Measurements from ENCODE around the gene CALN1. TPM values are rescaled to one million over a fixed set of nuclear protein-coding genes. Genes with fewer than 3 reads are reported as not detected.
A peak's percentile ranks its signal among the peaks of the same experiment; 100 is the strongest.

CALN1 gene
- total RNA-seq, 4 donors from 2014 or later = under 0.01 to 0.06 TPM; not detected in 2

- no peak overlapping the region for H3K27ac ChIP-seq (replicated peaks in 1 of 4)
- H3K9me3 ChIP-seq = peaks cover 0 to 4% (median 2%) of the 10 kb centered on the region in 4 donors
- intact Hi-C loops (cut with DNase I) = no loop called here
- TF ChIP-seq POLR2A (IDR thresholded peaks at IDR 0.05; ENCODE audit: low read depth) (no peak), EP300 (IDR thresholded peaks at IDR 0.05) (no peak), CTCF (IDR thresholded peaks at IDR 0.05) (no peak), POLR2AphosphoS5 (IDR thresholded peaks at IDR 0.05) (no peak)
- DNase-seq (ENCODE audit: extremely low spot score) = no peak
- WGBS = 90% methylated on average over 4 of the region's 4 CpGs
- no peak overlapping the region for H3K4me3 ChIP-seq
- H3K36me3 ChIP-seq = no peaks in the 10 kb centered on the region
- H3K4me1 ChIP-seq = peaks cover 0 to 3% (median 0%) of the 10 kb centered on the region in 4 donors
- no peaks in the 10 kb centered on the region for H3K27me3 ChIP-seq
These were observed 381.0 kb downstream of the CALN1 start for GRCh38 chr7:72030994-72031667.

DNA sequence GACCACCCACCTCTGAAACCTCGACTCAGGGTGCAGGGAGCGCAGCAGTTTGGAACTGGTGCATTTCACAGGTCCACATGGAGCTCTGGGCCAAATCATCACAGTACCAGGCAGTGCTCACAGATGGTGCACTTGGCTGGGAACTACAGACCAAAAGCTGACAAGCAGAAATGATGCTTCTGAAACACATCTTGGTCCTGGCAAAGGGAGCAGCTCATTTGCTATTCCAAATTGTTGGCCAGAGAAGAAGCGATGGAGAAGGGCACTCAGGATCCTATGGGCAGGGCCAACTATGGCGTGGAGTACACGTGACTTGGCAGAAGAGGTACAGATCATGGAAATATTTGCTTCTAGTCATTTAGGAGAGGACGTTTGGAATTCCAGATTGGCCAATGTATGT, 383.9 kb downstream of the CALN1 start:
- no peaks in the 10 kb centered on the region for H3K9me3 ChIP-seq
- intact Hi-C loops (cut with DNase I) = no loop called here
- no peaks in the 10 kb centered on the region for H3K27me3 ChIP-seq
- no peak for TF ChIP-seq POLR2A (IDR thresholded peaks at IDR 0.05; ENCODE audit: low read depth)
- TF ChIP-seq CTCF (IDR thresholded peaks at IDR 0.05) = no peak
- TF ChIP-seq EP300 (IDR thresholded peaks at IDR 0.05) = no peak
- no peak for TF ChIP-seq POLR2AphosphoS5 (IDR thresholded peaks at IDR 0.05)
- 84% methylated on average over 6 of the region's 6 CpGs for WGBS
- H3K4me3 ChIP-seq = no peak overlapping the region
- no peaks in the 10 kb centered on the region for H3K36me3 ChIP-seq
- H3K27ac ChIP-seq (replicated peaks in 1 of 4) = no peak overlapping the region
- H3K4me1 ChIP-seq = peaks cover 0 to 3% (median 0%) of the 10 kb centered on the region in 4 donors
- DNase-seq (ENCODE audit: extremely low spot score) = no peak

DNA sequence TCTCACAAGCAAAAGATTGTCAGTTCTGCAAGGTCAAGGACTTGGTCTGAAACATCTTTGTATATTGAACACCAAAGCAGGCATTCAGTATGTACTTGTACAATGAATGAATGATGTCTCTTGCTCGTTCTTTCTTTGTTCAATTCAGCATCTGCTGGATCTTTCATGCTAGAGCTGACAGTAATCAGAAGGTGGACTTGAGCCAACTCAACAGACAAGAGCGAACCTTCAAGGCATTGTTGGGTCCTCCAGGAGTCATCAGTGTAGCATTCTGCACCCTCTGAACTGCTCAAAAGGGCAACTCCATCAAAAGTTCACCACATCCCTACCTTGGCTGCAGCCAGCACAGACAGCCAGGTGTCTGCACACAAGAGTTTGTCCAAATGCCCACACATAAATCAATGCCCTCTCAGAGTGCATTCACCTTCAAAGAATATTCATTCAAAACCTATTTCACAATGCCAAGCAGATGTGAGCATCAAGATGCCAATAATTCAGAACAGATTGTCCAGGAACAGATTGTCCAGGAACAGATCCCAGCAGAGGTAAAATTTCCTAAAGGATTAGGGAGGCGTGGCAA, 386.7 kb downstream of the CALN1 start:
- no peak for DNase-seq (ENCODE audit: extremely low spot score)
- H3K27me3 ChIP-seq = no peaks in the 10 kb centered on the region
- WGBS = 79% methylated on average over 3 of the region's 3 CpGs
- H3K27ac ChIP-seq (replicated peaks in 1 of 4) = no peak overlapping the region
- no peak overlapping the region for H3K4me3 ChIP-seq
- no peak for TF ChIP-seq POLR2AphosphoS5 (IDR thresholded peaks at IDR 0.05)
- TF ChIP-seq EP300 (IDR thresholded peaks at IDR 0.05) = no peak
- TF ChIP-seq CTCF (IDR thresholded peaks at IDR 0.05) = no peak
- TF ChIP-seq POLR2A (IDR thresholded peaks at IDR 0.05; ENCODE audit: low read depth) = no peak
- H3K36me3 ChIP-seq = no peaks in the 10 kb centered on the region
- no peaks in the 10 kb centered on the region for H3K4me1 ChIP-seq
- intact Hi-C loops (cut with DNase I) = no loop called here
- H3K9me3 ChIP-seq = no peaks in the 10 kb centered on the region

DNA sequence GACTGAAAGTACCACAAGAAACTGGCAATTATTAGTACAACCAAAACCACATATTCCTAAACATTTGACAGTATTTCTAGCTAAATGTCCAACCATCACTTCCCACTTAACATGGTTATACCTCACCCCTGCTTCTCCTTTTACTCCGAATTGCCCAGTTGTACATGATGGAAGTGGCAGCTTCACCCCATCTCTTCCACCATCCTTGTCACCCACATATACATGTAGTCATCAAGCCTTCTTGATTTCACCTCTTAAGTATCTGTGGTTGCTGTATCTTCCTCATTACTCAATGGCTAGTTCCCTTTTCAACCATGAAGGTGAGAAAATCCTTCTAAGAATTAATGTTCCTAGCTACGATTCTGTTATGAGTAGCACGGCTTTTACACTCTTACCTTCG, 388.2 kb downstream of the CALN1 start:
- 88% methylated on average over 4 of the region's 4 CpGs for WGBS
- Histone ChIP-seq H3K27ac (replicated peaks in 1 of 4) (no peak overlapping the region), H3K27me3 (no peaks in the 10 kb centered on the region), H3K36me3 (no peaks in the 10 kb centered on the region), H3K9me3 (peaks cover 0 to 9% (median 3%) of the 10 kb centered on the region in 4 donors), H3K4me1 (no peaks in the 10 kb centered on the region), H3K4me3 (no peak overlapping the region)
- TF ChIP-seq POLR2AphosphoS5 (IDR thresholded peaks at IDR 0.05) = no peak
- no peak for TF ChIP-seq POLR2A (IDR thresholded peaks at IDR 0.05; ENCODE audit: low read depth)
- no peak for TF ChIP-seq EP300 (IDR thresholded peaks at IDR 0.05)
- no peak for TF ChIP-seq CTCF (IDR thresholded peaks at IDR 0.05)
- intact Hi-C loops (cut with DNase I) = no loop called here
- DNase-seq (ENCODE audit: extremely low spot score) = peak; percentile 29
